Tongue (tissue), 2 donors: Measurements from ENCODE around the gene WAPL. TPM values are rescaled to one million over a fixed set of nuclear protein-coding genes. Genes with fewer than 3 reads are reported as not detected.

Source experiments
- DNase-seq: peaks from one replicate; pipeline ENCODE4 v3.0.0-alpha.2; 2015
- total RNA-seq: library from RNA; depleted of rRNA; stranded (reverse); fragments of >200 nt; gene quantifications from one replicate; pipeline ENCODE4 v1.2.3, GENCODE V29; 2014

The WAPL gene
- total RNA-seq, 1 donor from 2014 or later, result 58.3 TPM

- no peak for DNase-seq
Observed at GRCh38 chr10:86450806-86451603, 70.6 kb downstream of the WAPL start.

DNA sequence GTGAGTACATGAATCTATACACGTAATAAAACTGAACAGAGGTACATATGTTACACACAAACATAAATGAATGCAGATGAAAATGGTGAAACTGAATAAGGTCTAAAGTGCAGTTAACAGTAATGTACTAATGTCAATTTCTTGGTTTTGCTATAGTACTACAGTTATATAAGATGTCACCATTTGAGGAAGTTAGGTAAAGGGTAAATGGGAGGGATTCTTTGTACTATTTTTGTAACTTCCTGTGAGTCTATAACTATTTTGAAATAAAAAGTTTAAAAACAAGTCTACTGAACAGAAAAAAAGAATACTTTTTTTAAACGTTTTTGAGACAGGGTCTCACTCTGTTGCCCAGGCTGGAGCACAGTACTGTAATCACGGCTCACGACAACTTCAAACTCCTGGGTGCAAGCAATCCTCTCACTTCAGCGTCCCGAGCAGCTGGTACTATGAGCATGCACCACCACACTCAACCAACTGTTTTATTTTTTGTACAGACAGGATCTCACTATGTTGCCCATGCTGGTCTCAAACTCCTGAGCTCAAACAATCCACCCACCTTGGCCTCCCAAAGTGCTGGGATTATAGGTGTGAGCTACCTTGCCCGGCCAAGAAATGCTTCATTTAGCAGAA, 71.5 kb downstream of the WAPL start:
- no peak for DNase-seq

- DNase-seq, result no peak
Observed at GRCh38 chr10:86447432-86447831, 74.2 kb downstream of the WAPL start.

GRCh38 chr10:86446987-86447386, 74.6 kb downstream of the WAPL start:
- DNase-seq, result no peak

GRCh38 chr10:86446440-86446839, 75.2 kb downstream of the WAPL start:
- DNase-seq, result no peak

DNA sequence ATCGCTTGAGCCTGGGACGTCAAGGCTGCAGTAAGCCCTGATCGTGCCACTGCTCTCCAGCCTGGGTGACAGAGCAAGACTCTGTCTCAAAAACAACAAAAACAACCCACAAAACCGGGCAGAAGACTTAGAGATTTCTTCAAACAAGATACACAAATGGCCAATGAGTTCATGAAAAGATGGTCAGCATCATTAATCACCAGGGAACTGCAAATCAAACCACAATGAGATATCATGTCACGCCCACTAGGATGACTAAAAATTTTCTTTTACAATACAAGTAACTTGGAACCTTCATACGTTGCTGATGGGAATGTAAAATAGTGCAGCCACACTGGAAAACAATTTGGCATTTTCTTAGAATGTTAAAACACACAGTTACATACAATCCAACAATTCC, 77.7 kb downstream of the WAPL start:
- DNase-seq, result no peak

DNA sequence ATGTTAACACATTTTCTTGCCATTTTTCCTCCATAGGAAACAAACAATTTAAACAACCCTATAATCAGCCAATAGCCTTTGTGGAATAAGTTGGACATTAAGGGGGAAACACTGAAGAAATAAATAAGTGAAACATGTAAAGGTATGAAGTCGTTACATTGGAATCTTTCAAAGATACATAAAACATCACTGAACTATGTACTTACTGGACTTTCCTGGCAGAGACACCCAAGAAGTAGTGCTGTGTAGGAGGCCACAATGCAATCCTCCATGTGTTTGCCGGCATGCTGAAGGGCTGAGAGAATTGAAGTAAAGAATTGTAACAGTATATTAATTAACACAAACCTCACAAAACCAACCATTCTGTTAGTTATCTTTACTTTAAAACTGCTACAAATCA, 78.5 kb downstream of the WAPL start:
- no peak for DNase-seq

- no peak for DNase-seq
Observed at GRCh38 chr10:86440874-86441843, 80.4 kb downstream of the WAPL start.

- peak; percentile 57 for DNase-seq
Observed at GRCh38 chr10:86439544-86439943, 82.0 kb downstream of the WAPL start.

- no peak for DNase-seq
Observed at GRCh38 chr10:86438091-86438749, 83.4 kb downstream of the WAPL start.

- no peak for DNase-seq
Observed at GRCh38 chr10:86437447-86437846, 84.1 kb downstream of the WAPL start.

DNA sequence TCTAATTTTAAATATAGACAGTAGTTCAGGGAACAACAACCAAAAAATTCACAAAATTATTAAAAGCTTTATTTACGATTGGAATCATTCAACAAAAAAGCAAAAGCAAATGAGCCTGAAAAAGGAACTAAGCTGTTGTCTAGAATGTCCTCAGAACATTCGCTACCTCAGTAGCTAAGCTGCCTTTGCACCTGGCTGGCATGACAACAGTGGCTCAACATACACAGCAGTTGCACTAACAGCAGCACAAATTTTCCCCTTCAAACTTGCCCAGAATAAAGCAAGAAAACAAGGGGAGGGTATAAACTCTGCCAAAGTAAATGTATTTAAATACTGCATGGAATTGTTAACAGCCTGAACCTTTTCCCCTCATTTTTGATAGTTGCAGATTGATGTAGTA, 84.6 kb downstream of the WAPL start:
- DNase-seq, result no peak

GRCh38 chr10:86434656-86435055, 86.9 kb downstream of the WAPL start:
- DNase-seq, result no peak

DNA sequence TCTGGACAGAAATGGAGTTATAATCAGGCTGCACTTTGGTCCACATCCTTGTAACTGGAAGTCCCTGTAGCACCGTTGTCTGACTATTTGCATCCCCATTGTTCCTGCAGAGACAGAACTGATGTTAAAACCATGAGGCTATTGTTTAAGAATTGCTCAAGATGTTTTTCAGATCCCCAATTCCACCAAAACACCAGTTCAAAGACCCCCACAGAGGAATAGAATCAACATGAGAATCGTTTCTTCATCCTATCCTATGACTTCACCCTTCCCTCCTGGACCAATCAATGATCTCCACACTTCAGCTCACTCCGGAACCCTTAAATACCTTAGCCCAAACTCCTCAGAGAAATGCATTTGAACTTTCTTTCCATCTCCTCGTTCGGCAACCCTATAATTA, 97.9 kb downstream of the WAPL start:
- DNase-seq, result no peak

- DNase-seq, result no peak
Observed at GRCh38 chr10:86419101-86419500, 102.5 kb downstream of the WAPL start.

DNA sequence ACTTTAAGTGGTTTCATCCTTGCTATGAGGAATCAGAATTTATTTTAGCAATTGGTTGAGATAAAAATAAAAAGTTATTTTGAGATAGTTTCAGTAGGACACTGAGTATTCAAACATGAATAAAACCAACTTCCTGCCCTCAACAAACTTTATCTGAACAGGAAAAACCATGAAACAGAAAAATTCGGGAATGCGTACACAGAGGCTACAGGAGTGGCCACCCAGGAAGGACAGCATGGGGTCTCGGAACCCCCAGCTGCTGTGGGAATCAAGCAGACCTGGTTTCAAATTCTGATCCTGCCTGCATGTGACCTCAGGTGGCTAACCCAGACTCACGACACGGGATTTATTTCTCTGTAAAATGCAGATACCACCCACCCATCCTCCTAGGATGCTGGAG, 106.0 kb downstream of the WAPL start:
- no peak for DNase-seq

GRCh38 chr10:86415116-86415515, 106.5 kb downstream of the WAPL start:
- no peak for DNase-seq

GRCh38 chr10:86413046-86413728, 108.4 kb downstream of the WAPL start:
- peak; percentile 79 for DNase-seq

DNA sequence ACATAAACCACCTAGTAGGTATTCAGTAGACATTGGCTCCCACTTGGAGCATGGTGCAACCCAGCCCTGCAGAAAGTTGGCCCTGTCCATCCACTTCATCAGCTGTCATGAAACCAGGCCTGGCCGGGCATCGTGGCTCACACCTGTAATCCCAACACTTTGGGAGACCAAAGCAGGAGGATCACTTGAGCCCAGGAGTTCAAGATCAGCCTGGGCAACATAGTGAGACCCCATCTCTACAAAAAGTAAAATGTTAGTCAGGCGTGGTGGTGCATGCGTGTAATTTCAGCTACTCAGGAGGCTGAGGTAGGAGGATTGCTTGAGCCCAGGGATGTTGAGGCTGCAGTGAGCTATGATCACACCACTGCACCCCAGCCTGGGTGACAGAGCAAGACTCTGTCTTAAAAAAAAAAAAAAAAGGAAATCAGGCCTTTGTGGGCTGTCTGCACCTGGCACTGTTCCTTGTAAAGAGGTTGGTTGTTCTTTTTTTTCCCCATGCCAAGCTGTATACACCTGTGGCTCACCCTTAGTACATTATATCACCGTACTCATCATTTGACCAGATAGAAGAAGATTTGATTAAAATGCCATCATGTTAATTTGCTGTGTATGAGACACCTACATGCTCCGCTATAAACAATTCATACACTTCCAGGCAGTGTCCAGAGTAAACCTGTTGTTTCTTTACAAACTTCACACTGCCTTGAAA, 109.6 kb downstream of the WAPL start:
- DNase-seq, result no peak

DNA sequence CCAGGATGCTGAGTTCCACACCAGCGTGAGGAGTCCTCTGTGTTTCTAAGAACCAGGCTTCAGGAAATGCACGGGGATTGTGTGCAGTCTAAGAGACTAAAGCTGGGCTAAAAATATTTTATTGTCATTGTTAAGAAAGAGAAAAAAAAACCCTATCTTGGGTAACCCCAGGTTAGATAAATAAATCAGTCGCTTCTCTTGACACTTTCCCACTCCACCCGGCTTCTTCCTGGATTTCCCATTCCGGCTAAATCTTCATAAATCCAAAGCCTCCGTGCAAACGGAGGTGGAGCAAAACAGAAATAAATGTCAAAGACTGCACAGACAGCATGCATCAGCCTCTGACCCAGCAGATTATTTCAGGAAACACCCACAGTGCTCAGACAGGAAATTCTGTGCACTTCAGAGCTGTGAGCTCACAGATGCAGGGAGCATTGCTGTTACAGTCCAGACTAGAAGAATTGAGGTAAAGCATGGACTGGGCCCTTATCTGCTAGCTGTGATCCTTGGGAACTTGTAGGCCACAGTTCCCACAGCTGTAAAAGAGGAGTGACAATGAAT, 110.2 kb downstream of the WAPL start:
- peak; percentile 48 for DNase-seq
